GM23338 (cell line): ENCODE measurements around the gene KLK2. TPM values are rescaled to one million over a fixed set of nuclear protein-coding genes. Genes with fewer than 3 reads are reported as not detected.

Experiments
- ATAC-seq: fragments of 200-7000 bp; cut with Tn5 transposase; 3 replicates; pipeline ENCODE4 v1.9.1; 2020
- DNase-seq: peaks from one replicate; pipeline ENCODE4 v3.0.0-alpha.2; 2015; ENCODE audit warnings: low spot score
- H2AFZ ChIP-seq: fragments of 200-600 bp; sonication (generic); 2 replicates; pipeline ENCODE4 v1.8.0; 2016; ENCODE audit warnings: antibody characterized with exemption, mild to moderate bottlenecking, moderate library complexity
- H3F3A ChIP-seq: fragments of 200-600 bp; sonication (generic); replicated peaks from 2 replicates; pipeline ENCODE4 v1.8.0; 2017; ENCODE audit warnings: antibody characterized with exemption, mixed run types, low read depth
- H3K27ac ChIP-seq: fragments of 200-600 bp; sonication (generic); 2 replicates; pipeline ENCODE4 v1.6.1; 2016; ENCODE audit warnings: low read depth
- H3K27me3 ChIP-seq: fragments of 200-600 bp; sonication (generic); 2 replicates; pipeline ENCODE4 v1.8.0; 2016; ENCODE audit warnings: mild to moderate bottlenecking, mixed run types, moderate library complexity; ENCODE audit not compliant: insufficient read depth
- H3K36me3 ChIP-seq: fragments of 200-600 bp; sonication (generic); 2 replicates; pipeline ENCODE4 v1.8.0; 2016; ENCODE audit warnings: mild to moderate bottlenecking; ENCODE audit not compliant: insufficient read depth
- H3K4me1 ChIP-seq: fragments of 200-600 bp; sonication (generic); 2 replicates; pipeline ENCODE4 v1.8.0; 2016; ENCODE audit warnings: mild to moderate bottlenecking, moderate library complexity; ENCODE audit not compliant: insufficient read depth
- H3K4me2 ChIP-seq: fragments of 200-600 bp; sonication (generic); 2 replicates; pipeline ENCODE4 v1.7.1; 2017; ENCODE audit warnings: mixed run types
- H3K4me3 ChIP-seq: fragments of 200-600 bp; sonication (generic); 2 replicates; pipeline ENCODE4 v1.6.1; 2016; ENCODE audit warnings: mixed run types
- H3K79me2 ChIP-seq: fragments of 200-600 bp; sonication (generic); replicated peaks from 2 replicates; pipeline ENCODE4 v1.8.0; 2017; ENCODE audit warnings: mild to moderate bottlenecking; ENCODE audit not compliant: insufficient read depth
- H3K9me2 ChIP-seq: fragments of 200-600 bp; sonication (generic); 2 replicates; pipeline ENCODE4 v1.8.0; 2017; ENCODE audit not compliant: insufficient read depth
- H4K20me1 ChIP-seq: fragments of 200-600 bp; sonication (generic); replicated peaks from 2 replicates; pipeline ENCODE4 v1.8.0; 2017; ENCODE audit warnings: mild to moderate bottlenecking; ENCODE audit not compliant: insufficient read depth
- H3K27ac Mint-ChIP-seq: 2 replicates; pipeline ENCODE4 v1.8.0; 2020; ENCODE audit warnings: inconsistent platforms, mild to moderate bottlenecking, moderate library complexity, mixed read lengths
- H3K27me3 Mint-ChIP-seq: 3 replicates; pipeline ENCODE4 v1.8.0; 2022; ENCODE audit warnings: low read depth, mild to moderate bottlenecking, moderate library complexity, mixed read lengths, inconsistent platforms; ENCODE audit not compliant: insufficient read depth, poor library complexity
- H3K36me3 Mint-ChIP-seq: 3 replicates; pipeline ENCODE4 v1.8.0; 2021; ENCODE audit warnings: low read depth, mild to moderate bottlenecking, inconsistent platforms, moderate library complexity, mixed read lengths
- H3K4me1 Mint-ChIP-seq: 3 replicates; pipeline ENCODE4 v1.8.0; 2020; ENCODE audit warnings: mild to moderate bottlenecking, inconsistent platforms, mixed read lengths
- H3K4me3 Mint-ChIP-seq: 3 replicates; pipeline ENCODE4 v1.8.0; 2021; ENCODE audit warnings: moderate library complexity, mild to moderate bottlenecking, inconsistent platforms, mixed read lengths
- H3K9me3 Mint-ChIP-seq: 3 replicates; pipeline ENCODE4 v1.8.0; 2020; ENCODE audit warnings: moderate library complexity, mild to moderate bottlenecking, inconsistent platforms, mixed read lengths
- CTCF ChIP-seq, 2 experiments: fragments of 200-600 bp in 1 of 2; sonication (generic) in 1 of 2; conservative IDR thresholded peaks; 2 replicates each; pipeline versions ENCODE4 v1.5.1 to v1.6.1; 2016 to 2017; ENCODE audit warnings: antibody characterized with exemption in 2 of 2, low read depth in 2 of 2, mild to moderate bottlenecking in 2 of 2, moderate library complexity in 1 of 2
- JUNB ChIP-seq: IDR thresholded peaks from one replicate; pipeline ENCODE4 v1.6.1; 2016; ENCODE audit warnings: antibody characterized with exemption; ENCODE audit not compliant: unreplicated experiment
- NANOG ChIP-seq: IDR thresholded peaks from 2 replicates; pipeline ENCODE4 v1.6.1; 2016; ENCODE audit warnings: antibody characterized with exemption, borderline replicate concordance
- POLR2AphosphoS5 ChIP-seq: IDR thresholded peaks from 2 replicates; pipeline ENCODE4 v1.6.1; 2016; ENCODE audit warnings: antibody characterized with exemption, low read depth
- ZNF114 ChIP-seq: fragments of 250-450 bp; sonication (Bioruptor Pico); IDR thresholded peaks from 2 replicates; pipeline ENCODE4 v1.5.0; 2020; ENCODE audit warnings: mild to moderate bottlenecking, moderate library complexity
- ZNF462 ChIP-seq: fragments of 250-450 bp; sonication (Bioruptor Pico); IDR thresholded peaks from 2 replicates; pipeline ENCODE4 v1.5.0; 2020; ENCODE audit warnings: mild to moderate bottlenecking, moderate library complexity
- polyA plus RNA-seq: library from polyadenylated mRNA; unstranded; fragments of >200 nt; fragmentation: Nextera tagmentation; extraction: Ambion mirVana; gene quantifications from 2 replicates; pipeline ENCODE4 v1.2.1, GENCODE V29; 2016
- total RNA-seq: library from RNA; depleted of rRNA; stranded (reverse); fragments of >200 nt; shearing (Covaris generic); gene quantifications from 2 replicates; pipeline ENCODE4 v1.2.3, GENCODE V29; 2014

Gene KLK2
- total and polyA plus RNA-seq, 2 experiments from 2014 or later = 0.18 to 0.69 TPM

DNA sequence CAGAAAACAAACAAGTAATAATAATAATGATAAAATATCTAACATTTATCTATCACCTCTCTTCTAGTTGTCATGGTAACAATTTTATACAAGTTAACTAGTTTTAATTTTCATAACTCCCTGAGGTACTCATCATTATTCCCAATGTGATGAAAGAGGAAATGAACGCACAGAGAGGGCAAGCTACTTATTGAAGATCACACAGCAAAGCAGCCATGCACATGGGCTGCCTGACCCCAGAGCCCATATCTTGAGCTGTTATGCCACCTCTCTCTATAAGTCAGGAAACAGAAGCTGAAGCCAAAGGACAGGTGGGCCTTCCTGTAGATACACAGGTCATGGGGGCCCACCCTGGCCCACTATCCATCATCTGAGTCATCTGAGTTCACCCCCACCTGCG lies 42.8 kb downstream of the KLK2 start (continued):
- TF ChIP-seq ZNF462 (CRISPR knock-in tag) (no peak), ZNF114 (no peak), NANOG (no peak)

DNA sequence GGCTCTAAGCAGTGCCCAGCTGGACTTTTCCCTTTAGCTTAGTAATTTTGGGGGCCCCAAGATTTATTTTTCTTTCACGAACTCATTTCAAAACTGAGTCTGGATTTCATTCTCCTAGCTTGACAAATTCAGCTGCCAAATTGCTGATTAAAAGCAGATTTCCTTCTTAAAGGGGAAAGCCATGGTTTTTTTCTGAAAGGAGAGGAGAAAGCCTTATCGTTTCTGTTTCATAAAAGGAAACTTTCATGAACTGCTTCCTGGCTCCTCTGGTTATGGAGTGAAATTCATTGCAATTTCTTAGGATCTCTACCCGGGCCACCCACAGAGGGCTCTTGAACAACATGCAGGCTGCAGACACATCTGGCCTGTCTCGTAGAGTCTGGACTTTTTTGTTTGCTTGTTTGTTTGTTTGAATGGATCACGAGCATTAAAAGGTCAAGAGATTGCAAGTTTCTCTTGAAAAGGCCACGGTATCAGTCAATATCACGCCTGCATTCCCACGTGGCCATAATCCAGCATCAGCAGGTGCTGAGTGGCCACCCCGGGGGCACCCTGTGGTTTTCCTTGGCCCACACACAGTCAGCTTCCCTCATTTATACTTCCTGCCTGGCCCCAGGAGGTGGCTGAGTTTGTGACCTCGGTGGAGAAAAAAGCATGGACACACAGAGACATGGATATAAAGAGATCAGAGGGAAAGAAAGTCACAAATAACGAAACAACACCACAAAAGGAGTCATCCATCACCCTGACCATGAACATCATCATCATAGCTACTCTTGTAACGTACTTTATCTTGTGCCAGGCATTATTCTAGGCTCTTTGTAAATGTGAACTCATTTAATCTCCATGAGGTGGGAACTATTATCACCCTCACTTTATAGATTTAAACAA lies 48.4 kb downstream of the KLK2 start:
- no peaks in the 10 kb centered on the region for H4K20me1 ChIP-seq
- peaks cover 11% of the 10 kb centered on the region for H3K4me1 Mint-ChIP-seq
- H3K4me2 ChIP-seq = peak overlapping the region; percentile 57
- no peaks in the 10 kb centered on the region for H3F3A ChIP-seq
- peak overlapping the region; percentile 9; the same call in 1 of the 2 replicates for H3K4me3 ChIP-seq
- H2AFZ ChIP-seq = peak overlapping the region; percentile 34
- no peak overlapping the region for H3K27ac Mint-ChIP-seq
- H3K27ac ChIP-seq = no peak overlapping the region
- H3K9me2 ChIP-seq = no peaks in the 10 kb centered on the region
- peak overlapping the region; percentile 13; the same call in 1 of the 3 replicates for H3K4me3 Mint-ChIP-seq
- H3K9me3 Mint-ChIP-seq = no peaks in the 10 kb centered on the region
- peaks cover 10% of the 10 kb centered on the region; the same call in 1 of the 2 replicates for H3K4me1 ChIP-seq
- H3K36me3 ChIP-seq = no peaks in the 10 kb centered on the region
- H3K79me2 ChIP-seq = no peaks in the 10 kb centered on the region
- H3K36me3 Mint-ChIP-seq = no peaks in the 10 kb centered on the region
- no peaks in the 10 kb centered on the region for H3K27me3 ChIP-seq
- peak; percentile 36 for DNase-seq
- peak; percentile 50 for ATAC-seq
- H3K27me3 Mint-ChIP-seq = peaks cover 4% of the 10 kb centered on the region
- TF ChIP-seq JUNB = no peak
- TF ChIP-seq POLR2AphosphoS5 = no peak
- TF ChIP-seq ZNF462 (CRISPR knock-in tag) = no peak
- TF ChIP-seq CTCF (conservative IDR thresholded peaks at IDR 0.05; ENCODE audit: low read depth in 2 of 2) = no peak
